IMR-90 (cell line): ENCODE measurements around the gene UNC5B. TPM values are rescaled to one million over a fixed set of nuclear protein-coding genes. Genes with fewer than 3 reads are reported as not detected.

ENCODE experiments used
- ATAC-seq: fragments of 200-7000 bp; cut with Tn5 transposase; 2 replicates; pipeline ENCODE4 v1.9.1; 2020; ENCODE audit warnings: low read depth, mild to moderate bottlenecking, moderate library complexity
- BruUV-seq: library from RNA; stranded (reverse); fragments of 400-500 nt; replicated peaks from 2 replicates; lab custom pipeline; 2021; lab: Mats Ljungman, UMichigan
- CTCF ChIA-PET: fragments of 300-600 bp; formaldehyde crosslinking; extraction: SDS; loops from one replicate; lab custom pipeline; 2021; ENCODE audit warnings: antibody characterized with exemption; lab: Yijun Ruan, JAX
- POLR2A ChIA-PET: fragments of 300-600 bp; sonication (Branson Sonifier 250); formaldehyde crosslinking; loops from one replicate; lab custom pipeline; 2022; ENCODE audit warnings: antibody characterized with exemption; ENCODE audit not compliant: unreplicated experiment; lab: Charles Lee
- DNase-seq: peaks from one replicate; pipeline ENCODE4 v3.0.0; 2013
- H2AFZ ChIP-seq: replicated peaks from 2 replicates; pipeline ENCODE3; 2013; ENCODE audit warnings: low read length, mild to moderate bottlenecking; ENCODE audit not compliant: poor library complexity
- H2AK5ac ChIP-seq: 2 replicates; pipeline ENCODE4 v1.6.1; 2013; ENCODE audit warnings: low read depth, low read length, inconsistent platforms
- H2AK9ac ChIP-seq: replicated peaks from 2 replicates; pipeline ENCODE3; 2013; ENCODE audit warnings: mild to moderate bottlenecking, low read depth, low read length, moderate library complexity; ENCODE audit not compliant: poor library complexity
- H2BK120ac ChIP-seq: 2 replicates; pipeline ENCODE4 v1.6.1; 2013; ENCODE audit warnings: low read depth, low read length, inconsistent platforms
- H2BK15ac ChIP-seq: 3 replicates; pipeline ENCODE4 v1.6.1; 2013; ENCODE audit warnings: low read depth, low read length, inconsistent platforms
- H2BK20ac ChIP-seq: 2 replicates; pipeline ENCODE4 v1.6.1; 2013; ENCODE audit warnings: low read depth, mild to moderate bottlenecking, inconsistent platforms, low read length, moderate library complexity
- H2BK5ac ChIP-seq: 2 replicates; pipeline ENCODE4 v1.6.1; 2013; ENCODE audit warnings: mild to moderate bottlenecking, low read depth, low read length, inconsistent platforms; ENCODE audit not compliant: poor library complexity, severe bottlenecking
- H3K14ac ChIP-seq: replicated peaks from 2 replicates; pipeline ENCODE4 v1.6.1; 2013; ENCODE audit warnings: low read depth, low read length, inconsistent platforms
- H3K18ac ChIP-seq: 2 replicates; pipeline ENCODE4 v1.6.1; 2013; ENCODE audit warnings: low read depth, low read length, control low read depth
- H3K23ac ChIP-seq: 2 replicates; pipeline ENCODE4 v1.6.1; 2013; ENCODE audit warnings: low read depth, low read length, inconsistent platforms
- H3K27ac ChIP-seq: 2 replicates; pipeline ENCODE4 v1.5.1; 2013; ENCODE audit warnings: mild to moderate bottlenecking, control low read depth, low read length; ENCODE audit not compliant: insufficient read depth
- H3K27me3 ChIP-seq: 2 replicates; pipeline ENCODE4 v1.6.1; 2013; ENCODE audit warnings: low read length; ENCODE audit not compliant: control insufficient read depth, insufficient read depth
- H3K36me3 ChIP-seq: 2 replicates; pipeline ENCODE4 v1.6.1; 2013; ENCODE audit warnings: low read length, mixed read lengths; ENCODE audit not compliant: control insufficient read depth, insufficient read depth
- H3K4ac ChIP-seq: 2 replicates; pipeline ENCODE4 v1.6.1; 2013; ENCODE audit warnings: low read depth, low read length, inconsistent platforms
- H3K4me1 ChIP-seq: 2 replicates; pipeline ENCODE4 v1.6.1; 2013; ENCODE audit warnings: low read length, mixed read lengths; ENCODE audit not compliant: control insufficient read depth, insufficient read depth
- H3K4me2 ChIP-seq: 2 replicates; pipeline ENCODE4 v1.6.1; 2013; ENCODE audit warnings: low read depth, mild to moderate bottlenecking, control low read depth, low read length, moderate library complexity
- H3K4me3 ChIP-seq: 2 replicates; pipeline ENCODE4 v1.5.1; 2013; ENCODE audit warnings: low read depth, mild to moderate bottlenecking, control low read depth, low read length, moderate library complexity; ENCODE audit not compliant: insufficient read depth
- H3K56ac ChIP-seq: 2 replicates; pipeline ENCODE4 v1.6.1; 2013; ENCODE audit warnings: low read length, inconsistent platforms; ENCODE audit not compliant: insufficient read depth; ENCODE audit errors: extremely low read depth
- H3K79me1 ChIP-seq, 2 experiments: 2 replicates each; pipeline ENCODE4 v1.6.1; 2013; ENCODE audit warnings: low read length in 2 of 2, inconsistent platforms in 1 of 2, low read depth in 1 of 2
- H3K9ac ChIP-seq: 2 replicates; pipeline ENCODE4 v1.6.1; 2013; ENCODE audit warnings: low read depth, low read length, control low read depth
- H3K9me1 ChIP-seq: 2 replicates; pipeline ENCODE4 v1.6.1; 2013; ENCODE audit warnings: low read length, inconsistent platforms; ENCODE audit not compliant: insufficient read depth
- H3K9me3 ChIP-seq: 2 replicates; pipeline ENCODE4 v1.6.1; 2013; ENCODE audit warnings: low read length; ENCODE audit not compliant: control insufficient read depth, insufficient read depth
- H4K20me1 ChIP-seq: 2 replicates; pipeline ENCODE4 v1.6.1; 2013; ENCODE audit warnings: low read length, inconsistent platforms; ENCODE audit not compliant: insufficient read depth
- H4K5ac ChIP-seq: 2 replicates; pipeline ENCODE4 v1.6.1; 2013; ENCODE audit warnings: mild to moderate bottlenecking, low read depth, low read length, control low read depth
- H4K8ac ChIP-seq, 2 experiments: 2 replicates each; pipeline ENCODE4 v1.6.1; 2013; ENCODE audit warnings: low read depth in 2 of 2, low read length in 2 of 2, control low read depth in 1 of 2, inconsistent platforms in 1 of 2
- H4K91ac ChIP-seq: 2 replicates; pipeline ENCODE4 v1.6.1; 2013; ENCODE audit warnings: low read depth, low read length, inconsistent platforms; ENCODE audit not compliant: insufficient read depth
- BHLHE40 ChIP-seq: fragments of 150-350 bp; IDR thresholded peaks from 2 replicates; pipeline ENCODE4 v1.6.1; 2016; ENCODE audit warnings: mild to moderate bottlenecking, low read depth, low read length
- CEBPB ChIP-seq: IDR thresholded peaks from 2 replicates; pipeline ENCODE4 v1.6.1; 2012; ENCODE audit warnings: low read depth, low read length, improper control_type of control experiment
- CHD1 ChIP-seq: IDR thresholded peaks from 2 replicates; pipeline ENCODE4 v1.6.1; 2012; ENCODE audit warnings: low read depth, low read length, improper control_type of control experiment
- MAZ ChIP-seq: IDR thresholded peaks from 2 replicates; pipeline ENCODE4 v1.6.1; 2012; ENCODE audit warnings: low read depth, mild to moderate bottlenecking, low read length, improper control_type of control experiment, moderate library complexity, borderline replicate concordance
- NFE2L2 ChIP-seq: fragments of 150-350 bp; IDR thresholded peaks from 2 replicates; pipeline ENCODE4 v1.6.1; 2016; ENCODE audit warnings: low read depth, mild to moderate bottlenecking, low read length
- RAD21 ChIP-seq: IDR thresholded peaks from 2 replicates; pipeline ENCODE4 v1.6.1; 2012; ENCODE audit warnings: low read length, improper control_type of control experiment
- RCOR1 ChIP-seq: IDR thresholded peaks from 2 replicates; pipeline ENCODE4 v1.6.1; 2012; ENCODE audit warnings: mild to moderate bottlenecking, low read length, improper control_type of control experiment; ENCODE audit not compliant: insufficient replicate concordance
- SMC3 ChIP-seq: fragments of 150-350 bp; IDR thresholded peaks from 2 replicates; pipeline ENCODE4 v1.6.1; 2016; ENCODE audit warnings: low read depth, mild to moderate bottlenecking, antibody characterized with exemption, low read length, moderate library complexity
- WGBS, 2 experiments: methylation state at CpG; one replicate each; pipeline versions ENCODE4 v1.1.5 to v1.1.7; 2013; ENCODE audit warnings: missing lambda C conversion rate in 2 of 2; ENCODE audit not compliant: insufficient read length in 1 of 2; ENCODE audit errors: extremely low coverage in 2 of 2; 5-methylcytosine and 5-hydroxymethylcytosine counted together
- dilution Hi-C: fragments of 300-500 bp; cut with HindIII; formaldehyde crosslinking; loops from one replicate; pipeline ENCODE4 v1.14.3; 2018; ENCODE audit warnings: low sequenced_read_pairs; ENCODE audit not compliant: unreplicated experiment
- in situ Hi-C: fragments of 300-500 bp; cut with MboI; formaldehyde crosslinking; loops from 3 replicates; pipeline ENCODE4 v1.14.3; 2019; ENCODE audit warnings: low sequenced_read_pairs, inconsistent platforms, mixed read lengths
- intact Hi-C: fragments of 100-400 bp; cut with micrococcal nuclease; formaldehyde crosslinking; loops from 2 replicates; pipeline ENCODE4 v1.10.0; 2022
- polyA plus RNA-seq, 3 experiments: library from polyadenylated mRNA; depleted of rRNA; stranded (reverse); fragments of >200 nt; gene quantifications; 2 replicates each; pipeline ENCODE4 v1.2.3, GENCODE V29; 2012; ENCODE audit warnings: low replicate concordance in 1 of 3
- total RNA-seq: library from RNA; depleted of rRNA; stranded (reverse); fragments of >200 nt; gene quantifications from 2 replicates; pipeline ENCODE4 v1.2.3, GENCODE V29; 2012
- TF ChIP-seq, protein P1 (sequence below): fragments of 150-350 bp; IDR thresholded peaks from 2 replicates; pipeline ENCODE4 v1.6.1; 2017; ENCODE audit warnings: mild to moderate bottlenecking, antibody characterized with exemption, low read length, low read depth
- TF ChIP-seq, protein P2 (sequence below): fragments of 150-350 bp; IDR thresholded peaks from 2 replicates; pipeline ENCODE4 v1.6.1; 2016; ENCODE audit warnings: low read depth, mild to moderate bottlenecking, low read length, moderate library complexity, borderline replicate concordance

The UNC5B gene
- total and polyA plus RNA-seq, 2 of the 4 experiments (the other 2 are of a cell fraction) = 1.6 to 4.2 TPM

DNA sequence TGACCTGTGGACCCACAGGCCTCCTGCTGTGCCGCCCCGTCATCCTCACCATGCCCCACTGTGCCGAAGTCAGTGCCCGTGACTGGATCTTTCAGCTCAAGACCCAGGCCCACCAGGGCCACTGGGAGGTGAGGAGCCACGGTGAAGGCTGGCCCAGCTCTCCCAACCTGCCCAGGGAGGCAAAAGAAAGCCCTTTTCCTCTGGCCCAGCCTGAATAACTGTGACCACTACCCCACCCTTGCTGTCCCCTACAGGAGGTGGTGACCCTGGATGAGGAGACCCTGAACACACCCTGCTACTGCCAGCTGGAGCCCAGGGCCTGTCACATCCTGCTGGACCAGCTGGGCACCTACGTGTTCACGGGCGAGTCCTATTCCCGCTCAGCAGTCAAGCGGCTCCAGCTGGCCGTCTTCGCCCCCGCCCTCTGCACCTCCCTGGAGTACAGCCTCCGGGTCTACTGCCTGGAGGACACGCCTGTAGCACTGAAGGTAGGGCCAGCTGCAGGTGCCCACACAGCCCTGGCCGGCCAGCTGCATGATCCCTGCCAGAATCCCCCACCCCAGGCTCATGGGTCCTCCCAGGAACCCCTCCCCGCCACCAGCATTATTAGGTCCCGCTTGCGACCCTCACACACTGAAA lies 81.2 kb downstream of the UNC5B start:
- H3K9me3 ChIP-seq = no peaks in the 10 kb centered on the region
- no peak overlapping the region for H3K14ac ChIP-seq
- dilution Hi-C loops (no loop called here), in situ Hi-C loops (no loop called here), intact Hi-C loops (no loop called here)
- no peak overlapping the region for H2BK20ac ChIP-seq
- H3K4ac ChIP-seq = no peak overlapping the region
- no peaks in the 10 kb centered on the region; the same call in 1 of the 2 replicates for H3K4me1 ChIP-seq
- no peak overlapping the region for H3K4me2 ChIP-seq
- H4K20me1 ChIP-seq = no peaks in the 10 kb centered on the region
- POLR2A ChIA-PET = no interaction called here
- H3K23ac ChIP-seq = no peak overlapping the region
- no peak overlapping the region for H3K56ac ChIP-seq
- H3K9me1 ChIP-seq = no peaks in the 10 kb centered on the region
- no peak overlapping the region for H2AK5ac ChIP-seq
- 91% methylated on average over 12 of the region's 19 CpGs; no CpG with 5 or more reads in 1 of the 2 experiments for WGBS, 2 experiments
- H2AFZ ChIP-seq = no peak overlapping the region
- no peak overlapping the region for H2BK15ac ChIP-seq
- no peak overlapping the region for H4K91ac ChIP-seq
- no peak overlapping the region for H3K9ac ChIP-seq
- no peaks in the 10 kb centered on the region for H3K27me3 ChIP-seq
- peaks cover 8% of the 10 kb centered on the region; the same call in 1 of the 2 replicates for H3K36me3 ChIP-seq
- no peak overlapping the region for H3K18ac ChIP-seq
- H2BK120ac ChIP-seq = no peak overlapping the region
- CTCF ChIA-PET = interaction anchor here (0.7 kb wide), 1 partner anchor 9 kb away, joined by 4 read pairs; no protein-coding TSS in a partner anchor
- H4K5ac ChIP-seq = no peak overlapping the region
- H3K79me1 ChIP-seq = no peaks in the 10 kb centered on the region
- TF ChIP-seq CEBPB (no peak), RAD21 (no peak), SMC3 (no peak), BHLHE40 (no peak), MAZ (no peak), RCOR1 (no peak), CHD1 (no peak), NFE2L2 (no peak)
- TF ChIP-seq, protein P1, sequence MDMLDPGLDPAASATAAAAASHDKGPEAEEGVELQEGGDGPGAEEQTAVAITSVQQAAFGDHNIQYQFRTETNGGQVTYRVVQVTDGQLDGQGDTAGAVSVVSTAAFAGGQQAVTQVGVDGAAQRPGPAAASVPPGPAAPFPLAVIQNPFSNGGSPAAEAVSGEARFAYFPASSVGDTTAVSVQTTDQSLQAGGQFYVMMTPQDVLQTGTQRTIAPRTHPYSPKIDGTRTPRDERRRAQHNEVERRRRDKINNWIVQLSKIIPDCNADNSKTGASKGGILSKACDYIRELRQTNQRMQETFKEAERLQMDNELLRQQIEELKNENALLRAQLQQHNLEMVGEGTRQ = no peak
- TF ChIP-seq, protein P2, sequence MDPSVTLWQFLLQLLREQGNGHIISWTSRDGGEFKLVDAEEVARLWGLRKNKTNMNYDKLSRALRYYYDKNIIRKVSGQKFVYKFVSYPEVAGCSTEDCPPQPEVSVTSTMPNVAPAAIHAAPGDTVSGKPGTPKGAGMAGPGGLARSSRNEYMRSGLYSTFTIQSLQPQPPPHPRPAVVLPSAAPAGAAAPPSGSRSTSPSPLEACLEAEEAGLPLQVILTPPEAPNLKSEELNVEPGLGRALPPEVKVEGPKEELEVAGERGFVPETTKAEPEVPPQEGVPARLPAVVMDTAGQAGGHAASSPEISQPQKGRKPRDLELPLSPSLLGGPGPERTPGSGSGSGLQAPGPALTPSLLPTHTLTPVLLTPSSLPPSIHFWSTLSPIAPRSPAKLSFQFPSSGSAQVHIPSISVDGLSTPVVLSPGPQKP = no peak
- DNase-seq (no peak), ATAC-seq (no peak)
- H2AK9ac ChIP-seq = no peak overlapping the region
- no peak overlapping the region for H2BK5ac ChIP-seq
- no peak overlapping the region for H3K27ac ChIP-seq
- no peak overlapping the region for H3K4me3 ChIP-seq
- no TSS peak for BruUV-seq
- H4K8ac ChIP-seq = no peak overlapping the region
